GM18909 (cell line): Measurements from ENCODE around the gene FPGS.

Experiments used
- ATAC-seq: cut with Tn5 transposase; IDR thresholded peaks from one replicate; pipeline ENCODE4 v1.9.1; 2021; ENCODE audit warnings: mild to moderate bottlenecking; ENCODE audit not compliant: unreplicated experiment, poor library complexity

FPGS gene

DNA sequence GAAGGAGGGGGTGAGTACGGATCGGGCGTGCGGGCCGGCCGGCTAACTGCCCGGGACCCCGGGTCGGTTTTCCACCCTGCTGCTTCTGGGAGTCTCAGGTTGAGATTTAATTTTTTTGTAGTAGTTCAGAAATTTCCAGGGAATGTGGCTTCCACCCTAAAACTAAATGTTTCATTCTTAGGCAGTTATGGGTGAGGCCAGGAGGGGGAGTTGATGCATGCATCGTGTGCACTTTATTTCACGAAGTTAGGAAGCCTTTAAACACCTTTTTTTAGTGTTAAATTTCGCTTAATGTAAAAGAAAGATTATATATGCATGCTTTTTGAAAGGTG, 15.9 kb upstream of the FPGS start:
- no peak for ATAC-seq

- ATAC-seq: no peak
Observed at GRCh38 chr9:127788337-127789011, 14.2 kb upstream of the FPGS start.

GRCh38 chr9:127789179-127789578, 13.5 kb upstream of the FPGS start:
- no peak for ATAC-seq

GRCh38 chr9:127790094-127790855, 12.4 kb upstream of the FPGS start:
- ATAC-seq: no peak

DNA sequence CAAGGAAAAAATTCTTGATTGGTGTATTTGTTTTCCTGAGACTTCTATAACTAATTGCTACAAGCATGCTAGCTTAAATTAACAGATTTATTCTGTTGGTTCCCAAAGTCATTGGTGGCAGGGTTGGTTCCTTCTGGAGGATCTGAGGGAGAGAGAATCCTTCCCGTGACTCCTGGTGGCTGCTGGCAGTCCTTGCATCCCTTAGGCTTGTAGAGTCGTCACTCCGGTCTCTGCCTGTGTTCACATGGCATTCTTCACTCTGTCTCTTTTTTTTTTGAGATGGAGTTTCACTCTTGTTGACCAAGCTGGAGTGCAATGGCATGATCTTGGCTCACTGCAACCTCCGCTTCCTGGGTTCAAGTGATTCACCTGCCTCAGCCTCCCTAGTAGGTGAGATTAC, 11.6 kb upstream of the FPGS start:
- no peak for ATAC-seq

- ATAC-seq: no peak
Observed at GRCh38 chr9:127792417-127793031, 10.2 kb upstream of the FPGS start.

GRCh38 chr9:127793093-127793708, 9.5 kb upstream of the FPGS start:
- ATAC-seq: no peak

- no peak for ATAC-seq
Observed at GRCh38 chr9:127794001-127794791, 8.5 kb upstream of the FPGS start.

DNA sequence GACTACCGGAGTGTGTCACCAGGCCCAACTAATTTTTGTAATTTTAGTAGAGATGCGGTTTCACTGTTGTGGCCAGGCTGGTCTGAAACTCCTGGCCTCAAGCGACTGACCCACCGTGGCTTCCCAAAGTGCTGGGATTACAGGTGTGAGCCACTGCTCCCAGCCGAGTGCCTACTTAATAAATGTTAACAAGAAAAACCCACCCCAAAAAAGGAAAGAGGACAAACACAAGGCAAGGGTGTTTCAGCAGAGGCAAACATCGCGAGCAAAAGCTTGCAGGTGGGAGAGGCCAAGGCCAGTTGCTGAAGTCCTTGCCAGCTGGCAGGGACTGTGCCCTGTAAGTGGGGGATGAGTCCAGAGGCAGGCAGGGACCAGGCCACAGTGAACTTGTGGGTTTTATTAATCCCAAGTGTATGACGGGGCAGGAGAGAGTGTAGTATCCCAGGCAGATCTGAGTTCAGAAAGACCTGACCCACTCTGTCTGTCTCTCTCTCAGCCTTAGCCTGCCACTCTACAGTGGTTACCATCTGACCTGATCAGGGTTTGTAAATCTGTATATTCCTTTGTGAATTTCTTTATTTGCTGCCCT, 6.4 kb upstream of the FPGS start:
- ATAC-seq: no peak

DNA sequence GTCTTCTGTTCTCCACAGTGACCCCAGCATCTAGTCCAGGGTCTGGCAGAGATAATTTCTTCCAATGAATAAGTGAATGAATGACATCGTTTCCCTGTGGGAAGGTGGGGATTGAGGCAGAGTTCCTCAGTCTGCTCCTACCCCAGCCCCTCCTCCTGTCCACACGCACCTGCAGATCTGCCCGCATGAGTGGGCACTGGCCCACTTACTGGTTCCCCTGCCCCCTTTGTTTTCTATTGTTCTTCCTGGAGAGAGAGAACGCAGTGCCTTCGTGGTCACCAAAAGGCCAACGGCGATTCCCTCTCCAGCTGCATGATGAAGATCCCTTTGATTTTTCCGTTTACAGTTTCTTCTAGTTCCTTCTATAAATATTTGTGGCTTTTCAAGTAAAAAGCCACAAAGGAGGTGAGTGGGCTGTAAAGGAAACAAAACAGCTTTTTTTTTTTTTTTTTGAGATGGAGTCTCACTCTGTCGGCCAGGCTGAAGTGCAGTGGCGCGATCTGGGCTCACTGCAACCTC, 5.8 kb upstream of the FPGS start:
- no peak for ATAC-seq

DNA sequence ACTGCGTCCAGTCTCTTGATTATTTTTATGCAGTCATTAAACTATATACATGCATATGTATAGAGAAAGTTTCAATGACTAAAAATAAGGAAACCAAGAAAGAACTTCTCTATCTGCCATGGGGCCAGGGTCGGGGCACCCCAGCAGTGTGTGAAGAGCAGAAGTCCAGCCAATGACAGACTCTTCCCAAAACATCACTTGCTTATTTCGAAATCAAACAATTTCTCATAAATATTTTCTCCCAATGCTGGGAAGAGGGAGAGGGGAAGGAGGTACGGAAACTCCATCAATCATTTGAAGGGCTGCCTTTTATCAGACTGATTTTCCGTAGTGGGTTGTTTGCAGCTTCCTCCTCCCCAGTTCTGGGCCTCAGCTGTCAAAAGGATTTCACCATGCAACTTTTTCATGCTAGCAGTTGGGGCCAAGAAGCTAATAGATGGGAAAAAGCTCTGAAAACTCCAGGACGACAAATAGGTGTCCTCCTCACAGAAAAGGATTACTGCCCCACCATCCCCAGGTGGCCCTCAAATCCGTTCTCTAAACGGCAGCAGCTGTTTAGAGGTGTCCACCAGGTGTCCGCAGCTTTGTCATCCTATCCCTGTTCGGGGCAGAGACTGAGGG, 617 bp upstream of the FPGS start:
- ATAC-seq: no peak

GRCh38 chr9:127803507-127804352, 1.0 kb downstream of the FPGS start:
- ATAC-seq: no peak

DNA sequence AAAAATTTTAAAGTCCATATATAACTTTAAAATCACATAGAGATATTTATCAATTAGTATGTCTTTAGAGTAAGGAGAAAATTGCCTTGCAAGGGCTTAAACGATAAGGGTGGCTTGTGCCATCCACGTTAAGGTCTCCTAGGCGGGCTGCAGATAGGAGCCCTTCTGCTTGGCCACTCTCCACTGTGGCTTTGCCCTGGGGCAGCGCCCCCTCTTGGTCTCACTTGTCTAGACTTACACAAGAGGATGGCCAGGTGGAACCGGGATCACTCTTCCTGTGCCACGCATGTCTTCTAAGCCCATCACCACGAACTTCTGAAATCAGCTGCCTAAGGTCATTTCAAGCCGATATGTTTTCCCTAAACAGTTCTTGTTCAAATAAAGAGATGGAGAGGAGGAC, 2.9 kb downstream of the FPGS start:
- no peak for ATAC-seq

GRCh38 chr9:127806871-127807270, 4.2 kb downstream of the FPGS start:
- ATAC-seq: no peak

DNA sequence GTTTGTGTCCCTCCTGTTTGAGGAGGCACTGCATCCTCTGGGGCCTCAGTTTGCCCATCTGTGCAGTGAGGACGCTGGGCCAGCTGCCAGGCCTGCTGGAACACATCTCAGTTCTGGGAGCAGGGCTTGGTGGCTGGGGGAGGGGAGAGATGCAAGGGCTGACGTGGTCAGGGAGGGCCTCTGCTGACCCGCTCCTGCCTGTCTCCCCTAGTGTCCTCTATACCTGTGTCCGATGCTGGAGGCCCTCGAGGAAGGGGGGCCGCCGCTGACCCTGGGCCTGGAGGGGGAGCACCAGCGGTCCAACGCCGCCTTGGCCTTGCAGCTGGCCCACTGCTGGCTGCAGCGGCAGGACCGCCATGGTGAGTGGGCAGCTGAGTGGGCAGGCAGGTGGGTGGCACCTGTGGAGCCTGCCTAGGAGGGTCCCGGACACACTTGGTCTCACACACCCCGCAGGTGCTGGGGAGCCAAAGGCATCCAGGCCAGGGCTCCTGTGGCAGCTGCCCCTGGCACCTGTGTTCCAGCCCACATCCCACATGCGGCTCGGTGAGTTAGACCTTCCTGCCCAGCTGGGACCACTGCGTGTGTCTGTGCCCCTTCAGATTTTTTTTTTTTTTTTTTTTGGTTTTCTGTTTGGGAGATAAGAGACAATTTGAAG, 5.8 kb downstream of the FPGS start:
- ATAC-seq: no peak

DNA sequence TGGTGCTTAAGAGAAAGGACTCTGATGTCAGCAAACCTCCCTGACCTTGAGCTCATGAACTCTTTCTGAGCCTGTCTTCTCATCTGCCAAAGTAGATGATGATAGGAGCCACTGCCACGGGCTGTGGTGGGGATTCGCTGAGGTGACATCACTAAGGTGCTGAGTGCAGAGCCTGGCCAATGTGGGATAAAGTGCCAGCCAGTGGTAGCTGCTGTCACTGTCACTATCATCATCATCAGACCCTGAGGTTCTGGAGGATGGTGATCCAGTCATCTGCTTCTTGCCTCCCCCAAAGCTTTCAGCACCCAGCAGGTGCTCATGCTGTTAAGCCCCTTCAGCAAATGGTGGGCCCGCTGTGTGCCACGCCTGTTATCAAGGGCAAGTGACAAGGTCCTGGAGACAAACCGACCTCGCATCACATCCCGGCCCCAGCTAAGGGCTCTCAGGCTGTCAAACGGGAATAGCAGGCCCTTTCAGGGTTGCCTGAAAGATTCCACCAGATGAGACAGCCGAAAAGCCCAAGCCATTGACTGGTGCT, 6.4 kb downstream of the FPGS start:
- no peak for ATAC-seq

DNA sequence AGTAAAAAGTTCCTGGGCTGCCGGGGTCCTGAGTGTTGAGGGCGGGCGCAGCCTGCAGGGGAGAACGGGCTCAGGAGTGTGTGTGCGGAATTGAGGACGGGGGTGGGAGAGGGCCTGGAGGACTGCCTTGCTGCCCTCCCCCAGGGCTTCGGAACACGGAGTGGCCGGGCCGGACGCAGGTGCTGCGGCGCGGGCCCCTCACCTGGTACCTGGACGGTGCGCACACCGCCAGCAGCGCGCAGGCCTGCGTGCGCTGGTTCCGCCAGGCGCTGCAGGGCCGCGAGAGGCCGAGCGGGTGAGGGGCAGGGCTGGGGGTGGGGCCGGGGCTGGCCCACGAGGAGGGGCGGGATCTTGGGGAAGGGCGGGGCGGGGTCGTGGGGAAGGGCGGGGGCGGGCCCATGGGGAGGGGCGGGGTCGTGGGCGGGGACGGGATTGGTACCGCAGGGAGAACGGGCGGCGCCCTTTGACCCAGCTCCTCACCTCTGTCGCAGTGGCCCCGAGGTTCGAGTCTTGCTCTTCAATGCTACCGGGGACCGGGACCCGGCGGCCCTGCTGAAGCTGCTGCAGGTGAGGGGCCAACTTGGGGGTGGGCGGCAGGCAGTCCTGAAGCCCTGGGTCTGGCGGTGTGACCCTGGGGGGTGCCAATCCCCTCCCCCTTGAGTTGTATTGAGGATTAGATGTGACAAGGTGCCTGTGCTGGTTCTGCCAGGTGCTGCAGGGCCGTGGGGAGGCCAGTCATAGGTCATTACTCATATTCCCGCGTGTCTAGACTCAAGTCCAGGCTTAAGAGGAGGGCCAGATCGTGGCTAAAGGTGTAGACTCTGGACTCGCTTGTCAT, 7.1 kb downstream of the FPGS start:
- ATAC-seq: no peak
